HG03469 (cell line): Measurements from ENCODE around the gene NCAPD2.
"Not testable (repeated sequence)": the region's sequence is repeated elsewhere in the genome, so short reads cannot be mapped to it uniquely, and the experiment has no call there.

Experiments used
- ATAC-seq: cut with Tn5 transposase; IDR thresholded peaks from one replicate; pipeline ENCODE4 v1.9.1; 2021; ENCODE audit warnings: mild to moderate bottlenecking, moderate library complexity, moderate number of reproducible peaks; ENCODE audit not compliant: unreplicated experiment

The NCAPD2 gene

DNA sequence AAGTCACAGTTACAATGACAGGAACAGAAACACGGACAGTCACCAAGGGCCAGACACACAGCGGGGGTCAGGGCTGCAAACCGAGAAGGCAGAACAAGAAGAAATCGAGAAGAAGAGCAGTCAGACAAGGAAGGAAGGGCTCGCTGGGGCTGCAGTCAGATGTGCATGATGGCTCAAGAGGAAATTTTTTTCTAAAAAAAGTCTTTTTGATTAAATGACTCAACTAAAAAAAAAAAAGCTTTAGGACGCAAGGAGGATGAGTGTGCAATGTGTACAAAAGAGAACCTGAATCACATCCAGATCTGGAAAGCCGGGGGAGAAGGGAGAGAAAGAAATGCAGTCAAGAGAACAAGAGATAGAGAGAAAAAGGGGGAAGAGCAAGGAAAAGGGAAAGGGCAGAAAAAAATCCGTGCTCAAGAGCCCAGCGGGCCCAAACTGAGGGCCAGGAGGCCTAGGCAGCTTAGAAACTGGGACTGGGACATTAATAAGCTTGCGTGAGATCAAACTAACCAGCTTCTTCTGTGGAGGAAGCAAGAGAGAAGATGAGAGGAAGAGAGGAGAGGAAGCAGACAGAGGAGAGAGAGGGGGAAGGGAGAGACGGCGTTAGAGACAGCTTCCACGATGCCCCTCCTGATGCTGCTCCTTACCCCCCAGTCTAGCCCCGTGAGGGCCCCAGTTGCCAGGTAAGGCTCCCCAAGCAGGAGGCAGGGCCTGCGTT is 55.2 kb downstream of the NCAPD2 start:
- ATAC-seq: no peak

GRCh38 chr12:6549684-6550151 is 55.8 kb downstream of the NCAPD2 start:
- ATAC-seq: no peak

DNA sequence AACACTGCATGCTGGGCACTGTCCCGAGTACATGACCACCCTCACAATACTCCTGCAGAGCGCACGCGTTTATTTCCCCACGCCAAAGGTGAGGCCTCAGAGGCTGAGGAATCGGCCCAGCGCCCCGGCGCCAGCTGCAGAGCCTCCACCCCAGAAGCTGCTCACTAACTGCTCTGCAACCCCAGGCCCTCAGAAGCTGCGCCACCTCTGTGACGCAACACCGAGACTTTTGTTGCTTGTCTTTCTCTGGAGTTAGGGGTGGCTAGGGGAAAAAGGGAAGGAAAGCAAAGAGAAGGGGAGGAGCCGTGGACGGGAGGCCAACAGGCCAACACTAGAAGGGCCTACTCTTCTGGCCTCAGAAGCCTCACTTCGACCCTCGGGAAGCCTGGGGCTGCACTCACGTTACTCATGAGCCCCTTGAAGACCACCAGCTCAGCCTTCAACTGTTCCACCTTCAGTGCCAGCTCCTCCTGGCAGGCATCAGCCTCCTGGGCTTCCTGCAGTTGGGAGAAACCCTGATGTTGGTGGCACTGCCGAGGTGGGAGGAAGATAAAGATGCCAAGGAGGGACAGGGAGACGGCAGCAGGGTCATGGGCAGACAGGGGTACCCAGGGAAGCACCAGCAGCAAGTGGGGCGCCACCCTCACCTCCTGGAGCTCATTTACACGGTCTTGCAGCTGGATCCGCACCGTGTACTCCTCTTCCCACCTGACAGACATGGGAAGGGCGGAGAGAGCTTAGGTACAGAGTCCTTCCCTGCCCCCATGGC is 56.6 kb downstream of the NCAPD2 start:
- no peak for ATAC-seq

DNA sequence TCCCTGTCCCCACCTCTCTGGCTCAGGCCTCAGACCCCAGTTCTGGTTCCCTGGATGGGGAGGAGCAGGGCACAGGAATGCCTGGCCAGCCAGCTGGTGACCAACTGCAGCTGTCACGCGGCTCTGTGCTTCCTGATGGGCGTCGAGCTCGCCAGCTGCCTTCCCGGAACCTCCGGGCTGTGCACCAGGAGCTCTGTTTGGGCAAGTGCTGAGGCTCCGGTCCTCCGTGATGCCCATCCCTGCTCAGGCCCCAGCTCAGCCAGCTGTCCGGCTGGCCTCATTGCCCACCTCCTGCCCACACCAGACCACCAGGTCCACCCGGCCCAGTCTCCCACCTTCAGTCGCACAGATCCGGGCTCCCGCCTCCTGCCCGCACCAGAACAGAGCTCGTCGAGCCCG is 57.2 kb downstream of the NCAPD2 start:
- no peak for ATAC-seq

DNA sequence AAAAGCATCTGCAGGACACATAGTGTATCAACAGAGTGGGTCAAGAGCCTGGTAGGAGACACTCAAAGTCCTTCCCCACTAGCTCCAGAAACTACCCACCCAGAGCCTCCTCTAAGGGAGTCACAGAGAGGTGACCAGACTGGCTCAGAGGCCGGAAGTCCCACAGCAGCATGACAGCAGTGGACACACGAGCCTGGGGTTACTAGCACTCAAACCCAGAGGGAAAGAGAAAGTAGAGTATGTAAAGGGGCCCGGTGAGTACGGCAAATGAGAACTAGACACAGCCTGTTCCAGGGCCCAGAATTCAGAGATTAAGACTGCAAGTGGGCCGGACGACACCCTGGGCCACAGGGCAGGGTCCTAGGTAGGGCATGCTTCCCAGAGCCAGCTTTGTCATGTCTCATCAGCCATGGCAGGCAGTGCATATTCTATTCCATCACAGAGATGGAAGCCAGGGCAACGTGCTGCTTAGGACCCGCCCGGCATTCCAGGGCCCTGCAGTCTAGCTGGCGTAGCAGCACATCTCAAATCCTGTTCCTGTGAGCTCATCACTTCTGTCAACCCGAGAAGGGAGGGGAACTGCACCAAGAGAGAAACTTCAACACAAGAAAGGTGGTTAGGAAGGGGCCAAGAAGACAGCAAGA is 57.7 kb downstream of the NCAPD2 start:
- no peak for ATAC-seq

DNA sequence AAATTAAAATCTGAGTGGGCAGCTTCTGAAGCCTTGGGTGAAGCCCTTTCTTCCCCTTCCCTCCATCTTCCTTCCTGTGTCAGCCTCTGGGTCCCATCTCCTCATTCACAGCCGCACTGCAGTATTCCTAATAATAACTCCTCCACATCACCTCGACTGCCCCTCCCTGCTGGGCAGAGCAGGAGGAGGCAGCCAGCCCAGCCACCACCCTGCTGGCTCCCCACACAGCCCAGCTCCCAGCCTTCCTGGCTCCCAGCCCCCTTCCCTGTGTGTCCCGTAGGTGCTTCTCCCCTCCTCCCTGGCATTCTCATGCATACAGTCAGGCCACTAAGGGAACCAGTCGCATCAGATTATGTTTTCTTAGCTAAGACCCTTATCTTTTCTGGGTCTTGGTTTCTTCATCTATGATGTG is 58.2 kb downstream of the NCAPD2 start:
- no peak for ATAC-seq

DNA sequence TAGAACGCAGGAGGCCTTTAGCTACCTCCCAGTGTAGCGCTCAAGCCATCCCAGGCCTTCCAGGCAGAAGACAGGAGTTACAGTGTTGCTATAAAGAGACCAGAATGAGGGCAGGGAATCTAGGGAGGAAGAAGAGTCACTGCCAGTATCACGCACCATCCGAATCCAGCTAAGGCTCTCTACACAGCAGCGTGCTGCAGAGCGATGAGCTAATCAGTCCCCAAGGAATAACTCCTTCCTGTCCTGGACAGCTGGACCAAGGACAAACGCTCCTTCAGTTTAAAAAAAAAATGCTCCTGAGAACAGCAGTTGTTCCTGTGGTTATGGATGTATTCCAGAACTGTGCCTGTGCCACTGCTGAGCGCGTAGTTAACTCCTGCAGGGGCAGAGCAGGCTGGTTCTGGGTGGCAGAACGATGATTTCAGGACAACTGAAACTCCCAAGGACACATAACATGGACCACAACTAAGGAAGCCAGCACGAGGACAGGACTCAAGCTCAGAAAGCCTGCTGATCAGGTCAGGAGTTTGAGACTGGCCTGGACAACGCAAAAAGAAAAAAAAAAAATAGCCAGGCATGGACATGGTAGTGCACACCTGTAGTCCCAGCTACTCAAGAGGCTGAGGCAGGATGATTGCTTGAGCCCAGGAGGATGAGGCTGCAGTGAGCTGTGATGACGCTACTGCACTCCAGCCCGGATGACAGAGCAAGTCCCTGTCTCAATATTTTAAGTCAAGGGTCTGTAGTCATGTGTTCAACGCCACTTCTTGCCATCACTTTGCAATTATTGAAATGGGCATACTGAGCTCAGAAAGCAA is 59.4 kb downstream of the NCAPD2 start:
- no peak for ATAC-seq

GRCh38 chr12:6554168-6555017 is 60.5 kb downstream of the NCAPD2 start:
- ATAC-seq: no peak

- ATAC-seq: no peak
These were observed 61.3 kb downstream of the NCAPD2 start for GRCh38 chr12:6555018-6555691.

GRCh38 chr12:6556496-6556817 is 62.6 kb downstream of the NCAPD2 start:
- ATAC-seq: not testable (repeated sequence)

- no peak for ATAC-seq
These were observed 63.0 kb downstream of the NCAPD2 start for GRCh38 chr12:6556857-6557256.

- not testable (repeated sequence) for ATAC-seq
These were observed 64.3 kb downstream of the NCAPD2 start for GRCh38 chr12:6558014-6558760.

- ATAC-seq: no peak
These were observed 65.6 kb downstream of the NCAPD2 start for GRCh38 chr12:6559500-6559899.

DNA sequence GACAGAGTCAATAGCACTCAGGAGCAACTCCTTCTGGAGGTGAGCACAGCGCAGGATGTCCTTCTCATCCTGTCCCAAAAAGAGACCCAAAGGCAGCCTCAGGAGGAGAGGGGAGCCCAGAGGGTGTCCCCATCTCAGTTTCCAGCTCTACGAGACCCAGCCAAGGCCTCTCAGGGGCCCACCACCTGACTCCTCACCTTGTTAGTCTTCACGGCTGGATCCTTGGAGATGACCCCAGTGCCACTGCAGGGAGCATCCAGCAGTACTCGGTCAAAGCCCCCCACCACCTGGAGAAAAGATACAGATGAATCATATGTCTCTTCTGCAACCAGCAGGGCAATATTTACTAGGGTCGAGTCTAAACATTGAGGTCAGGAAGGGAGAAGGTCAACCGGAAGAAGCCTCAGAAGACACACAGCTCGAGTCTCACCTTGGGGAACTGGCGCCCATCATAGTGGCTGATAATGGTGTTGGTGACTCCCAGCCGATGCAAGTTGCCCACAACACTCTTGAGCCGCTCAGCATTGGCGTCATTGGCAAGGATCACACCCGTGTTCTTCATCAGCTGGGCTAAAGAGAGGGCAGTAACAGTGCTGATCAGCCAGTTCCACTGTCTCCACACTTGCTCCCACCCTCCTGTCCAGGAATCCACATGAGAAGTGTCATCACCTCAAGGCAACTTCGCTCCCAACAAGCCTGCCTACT is 66.8 kb downstream of the NCAPD2 start:
- no peak for ATAC-seq

DNA sequence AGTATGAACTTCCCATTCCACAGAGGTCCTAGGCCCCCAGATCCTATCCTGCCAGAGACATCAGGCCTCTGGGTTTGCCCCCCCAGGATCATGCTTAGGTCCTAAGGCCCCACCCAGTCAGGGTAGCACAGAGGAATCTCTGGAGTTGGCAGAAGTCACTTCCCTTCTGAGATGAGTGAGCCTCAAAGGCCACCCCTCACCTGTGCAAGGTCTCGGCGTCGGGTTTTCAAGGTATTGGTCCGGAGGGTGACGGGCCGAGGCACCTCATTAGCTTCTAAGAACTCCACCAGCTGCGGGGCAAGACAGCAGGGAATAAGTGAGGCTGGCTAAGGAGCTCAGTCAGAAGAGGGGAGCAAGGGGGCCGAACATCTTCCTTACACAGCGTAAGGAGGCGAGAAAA is 69.0 kb downstream of the NCAPD2 start:
- ATAC-seq: no peak

- no peak for ATAC-seq
These were observed 69.6 kb downstream of the NCAPD2 start for GRCh38 chr12:6563448-6564050.

- ATAC-seq: no peak
These were observed 73.3 kb downstream of the NCAPD2 start for GRCh38 chr12:6567112-6567670.

DNA sequence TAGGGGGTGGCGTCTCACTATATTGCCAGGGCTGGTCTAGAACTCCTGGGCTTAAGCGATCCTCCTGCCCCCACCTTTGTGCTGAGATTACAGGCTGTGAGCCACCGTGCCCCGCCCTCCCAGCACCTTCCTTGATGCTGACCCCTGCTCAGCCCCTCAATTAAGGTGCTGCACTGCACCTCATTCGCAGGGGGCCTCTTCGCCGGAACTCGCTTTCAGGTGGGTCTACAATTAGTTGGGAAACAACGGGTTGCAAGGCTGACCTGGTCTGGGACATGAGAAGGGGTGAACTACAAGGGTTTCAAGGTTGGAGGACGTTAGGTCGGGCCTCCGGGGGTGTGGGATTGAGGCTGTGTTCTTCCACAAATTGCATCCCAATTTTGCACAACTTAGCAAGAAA is 75.4 kb downstream of the NCAPD2 start:
- no peak for ATAC-seq
